Measurements from ENCODE around the gene SIK2.

Gene SIK2

DNA sequence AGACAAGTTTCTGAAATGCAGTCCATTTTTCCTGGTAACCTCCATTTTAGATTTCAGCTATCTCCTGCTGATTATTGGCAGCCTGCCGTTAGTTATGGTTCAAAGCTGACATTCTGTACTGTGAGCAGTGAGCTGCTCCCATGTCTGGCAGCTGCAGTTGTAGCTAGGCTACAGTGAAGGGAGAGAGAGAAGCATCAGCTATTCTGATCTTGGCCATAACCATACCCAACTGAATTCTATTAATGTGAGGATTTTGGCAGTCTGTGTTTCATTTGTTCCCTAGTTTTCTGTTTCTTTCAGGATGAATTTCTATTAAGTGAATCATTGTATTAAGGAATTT, 33.4 kb downstream of the SIK2 start:
- Histone ChIP-seq H3K27me3 (ENCODE audit: insufficient read depth, low read length, poor library complexity) (no peaks in the 10 kb centered on the region), H3K9me3 (ENCODE audit: insufficient read depth, low read length, severe bottlenecking) (no peaks in the 10 kb centered on the region), H3K27ac (ENCODE audit: low read length) (no peak overlapping the region), H3K4me3 (ENCODE audit: low read depth in 1 of 2, low read length in 2 of 2) (no peak overlapping the region), H3K9ac (ENCODE audit: low read depth, low read length) (no peak overlapping the region), H3K4me2 (ENCODE audit: insufficient read depth, low read length) (no peak overlapping the region), H3K4me1 (ENCODE audit: insufficient read depth, low read length) (peaks cover 8% of the 10 kb centered on the region), H4K20me1 (ENCODE audit: insufficient read depth, low read length) (no peaks in the 10 kb centered on the region), H3K79me2 (ENCODE audit: insufficient read depth, low read length) (no peaks in the 10 kb centered on the region; the same call in 1 of the 2 replicates), H3K36me3 (ENCODE audit: insufficient read depth, low read length) (peaks cover 3% of the 10 kb centered on the region; the same call in 1 of the 2 replicates), H2AFZ (ENCODE audit: low read depth, low read length) (no peak overlapping the region)
- ATAC-seq (ENCODE audit: insufficient read depth, low read depth), result no peak
- DNase-seq, result no peak
- TF ChIP-seq, protein P1, sequence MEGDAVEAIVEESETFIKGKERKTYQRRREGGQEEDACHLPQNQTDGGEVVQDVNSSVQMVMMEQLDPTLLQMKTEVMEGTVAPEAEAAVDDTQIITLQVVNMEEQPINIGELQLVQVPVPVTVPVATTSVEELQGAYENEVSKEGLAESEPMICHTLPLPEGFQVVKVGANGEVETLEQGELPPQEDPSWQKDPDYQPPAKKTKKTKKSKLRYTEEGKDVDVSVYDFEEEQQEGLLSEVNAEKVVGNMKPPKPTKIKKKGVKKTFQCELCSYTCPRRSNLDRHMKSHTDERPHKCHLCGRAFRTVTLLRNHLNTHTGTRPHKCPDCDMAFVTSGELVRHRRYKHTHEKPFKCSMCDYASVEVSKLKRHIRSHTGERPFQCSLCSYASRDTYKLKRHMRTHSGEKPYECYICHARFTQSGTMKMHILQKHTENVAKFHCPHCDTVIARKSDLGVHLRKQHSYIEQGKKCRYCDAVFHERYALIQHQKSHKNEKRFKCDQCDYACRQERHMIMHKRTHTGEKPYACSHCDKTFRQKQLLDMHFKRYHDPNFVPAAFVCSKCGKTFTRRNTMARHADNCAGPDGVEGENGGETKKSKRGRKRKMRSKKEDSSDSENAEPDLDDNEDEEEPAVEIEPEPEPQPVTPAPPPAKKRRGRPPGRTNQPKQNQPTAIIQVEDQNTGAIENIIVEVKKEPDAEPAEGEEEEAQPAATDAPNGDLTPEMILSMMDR (IDR thresholded peaks at IDR 0.05; ENCODE audit: borderline replicate concordance, extremely low read depth, low read length, poor library complexity, severe bottlenecking), result no peak
- no peak for TF ChIP-seq EZH2 (IDR thresholded peaks at IDR 0.05; ENCODE audit: borderline replicate concordance, low read depth, low read length, severe bottlenecking)

DNA sequence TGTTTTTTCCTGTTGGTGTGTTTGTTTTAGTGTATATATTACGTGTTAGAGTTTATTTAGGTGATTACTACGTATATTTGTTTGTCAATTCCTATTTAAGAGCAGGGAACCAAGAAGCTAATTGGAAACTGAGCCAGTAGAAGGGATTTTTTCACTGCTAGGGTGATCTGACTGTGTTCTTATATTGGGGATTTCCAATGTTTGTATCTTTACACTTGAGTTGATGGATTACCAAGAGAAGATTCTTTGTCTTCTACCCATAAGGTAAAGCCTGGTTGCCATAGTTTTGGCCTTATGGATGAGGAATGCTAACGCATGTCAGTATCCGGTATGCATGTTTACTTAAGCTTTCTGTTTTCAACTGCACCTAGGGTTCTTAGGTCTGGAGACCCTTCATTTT, 35.6 kb downstream of the SIK2 start:
- no peaks in the 10 kb centered on the region for H3K9me3 ChIP-seq (ENCODE audit: insufficient read depth, low read length, severe bottlenecking)
- H4K20me1 ChIP-seq (ENCODE audit: insufficient read depth, low read length), result no peaks in the 10 kb centered on the region
- H3K79me2 ChIP-seq (ENCODE audit: insufficient read depth, low read length), result no peaks in the 10 kb centered on the region; the same call in 1 of the 2 replicates
- no peak overlapping the region for H2AFZ ChIP-seq (ENCODE audit: low read depth, low read length)
- H3K36me3 ChIP-seq (ENCODE audit: insufficient read depth, low read length), result no peaks in the 10 kb centered on the region
- H3K27ac ChIP-seq (ENCODE audit: low read length), result no peak overlapping the region
- no peak overlapping the region for H3K9ac ChIP-seq (ENCODE audit: low read depth, low read length)
- H3K4me3 ChIP-seq (ENCODE audit: low read depth in 1 of 2, low read length in 2 of 2), result no peak overlapping the region
- H3K4me2 ChIP-seq (ENCODE audit: insufficient read depth, low read length), result no peak overlapping the region
- DNase-seq (no peak), ATAC-seq (ENCODE audit: insufficient read depth, low read depth) (no peak)
- no peak for TF ChIP-seq EZH2 (IDR thresholded peaks at IDR 0.05; ENCODE audit: borderline replicate concordance, low read depth, low read length, severe bottlenecking)
- no peaks in the 10 kb centered on the region for H3K27me3 ChIP-seq (ENCODE audit: insufficient read depth, low read length, poor library complexity)
- peaks cover 8% of the 10 kb centered on the region for H3K4me1 ChIP-seq (ENCODE audit: insufficient read depth, low read length)

DNA sequence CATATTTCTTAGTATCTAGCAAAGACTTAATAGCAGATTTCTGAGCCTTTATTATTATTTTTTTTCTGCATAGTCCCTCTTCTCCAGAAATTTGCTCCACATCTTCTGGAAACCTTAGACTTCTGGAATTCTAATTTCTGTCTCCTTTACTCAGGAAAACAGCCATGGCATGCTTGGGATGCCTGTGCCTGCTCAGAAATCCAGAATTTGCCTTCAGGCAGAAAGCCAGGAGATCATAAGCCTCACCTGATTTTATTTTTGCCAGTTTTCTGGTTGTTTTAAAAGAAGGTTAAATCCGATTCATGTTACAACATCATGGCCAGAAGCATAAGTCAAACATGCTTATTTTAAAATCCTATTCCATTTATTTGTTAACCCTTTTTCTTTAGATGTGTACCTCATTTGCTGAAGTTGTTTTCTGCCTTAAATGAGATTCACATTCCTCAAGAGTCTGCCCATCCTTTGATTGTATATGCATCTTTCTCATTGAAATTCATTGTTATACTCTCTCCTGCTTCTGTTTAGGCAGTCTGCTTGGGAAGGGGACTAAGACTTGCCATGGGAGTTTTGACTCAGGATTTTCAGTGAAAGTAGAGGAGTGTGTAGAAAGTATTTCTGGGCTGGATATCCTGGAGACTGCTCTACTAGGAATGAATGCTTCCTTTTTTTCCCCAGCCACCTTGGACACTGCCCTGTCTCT, 37.1 kb downstream of the SIK2 start:
- Histone ChIP-seq H3K9ac (ENCODE audit: low read depth, low read length) (no peak overlapping the region), H3K27me3 (ENCODE audit: insufficient read depth, low read length, poor library complexity) (no peaks in the 10 kb centered on the region), H4K20me1 (ENCODE audit: insufficient read depth, low read length) (no peaks in the 10 kb centered on the region), H2AFZ (ENCODE audit: low read depth, low read length) (no peak overlapping the region), H3K9me3 (ENCODE audit: insufficient read depth, low read length, severe bottlenecking) (no peaks in the 10 kb centered on the region), H3K36me3 (ENCODE audit: insufficient read depth, low read length) (no peaks in the 10 kb centered on the region), H3K79me2 (ENCODE audit: insufficient read depth, low read length) (no peaks in the 10 kb centered on the region; the same call in none of the 2 replicates), H3K27ac (ENCODE audit: low read length) (no peak overlapping the region), H3K4me2 (ENCODE audit: insufficient read depth, low read length) (no peak overlapping the region), H3K4me3 (ENCODE audit: low read depth in 1 of 2, low read length in 2 of 2) (no peak overlapping the region), H3K4me1 (ENCODE audit: insufficient read depth, low read length) (no peaks in the 10 kb centered on the region)
- TF ChIP-seq EZH2 (IDR thresholded peaks at IDR 0.05; ENCODE audit: borderline replicate concordance, low read depth, low read length, severe bottlenecking), result no peak
- TF ChIP-seq, protein P1 (IDR thresholded peaks at IDR 0.05; ENCODE audit: borderline replicate concordance, extremely low read depth, low read length, poor library complexity, severe bottlenecking), result no peak
- DNase-seq (no peak), ATAC-seq (ENCODE audit: insufficient read depth, low read depth) (no peak)

DNA sequence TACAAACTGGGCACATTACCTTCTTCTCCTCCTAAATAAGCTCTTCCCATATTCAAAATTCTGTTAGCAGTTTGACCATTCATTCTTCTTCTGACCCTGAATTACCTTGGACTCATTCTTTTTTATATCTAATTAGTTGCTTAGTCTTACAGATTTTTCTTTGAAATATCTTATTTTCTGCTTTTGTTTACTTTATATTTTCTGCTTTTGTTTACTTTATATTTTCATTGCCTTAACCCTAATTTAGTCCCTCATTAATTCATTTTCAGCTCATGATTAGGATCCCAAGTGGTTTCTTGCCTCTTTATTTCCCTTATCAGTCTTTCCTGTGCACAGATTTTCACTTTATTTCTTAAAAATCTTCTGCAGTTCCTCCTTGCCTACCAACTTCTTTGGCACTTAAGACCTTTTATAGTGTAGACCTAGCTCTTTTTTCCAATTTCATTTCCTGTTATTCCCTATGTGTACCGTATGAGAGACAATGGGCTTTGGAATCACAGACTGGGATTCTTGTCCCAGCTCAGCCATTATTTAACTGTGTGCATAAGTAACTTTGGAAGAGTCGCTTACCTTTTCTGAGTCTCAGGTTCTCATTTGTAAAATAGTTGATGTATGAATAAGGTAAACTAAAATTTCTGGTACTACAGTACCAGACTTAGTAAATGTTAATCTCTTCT, 39.2 kb downstream of the SIK2 start:
- Histone ChIP-seq H3K4me3 (ENCODE audit: low read depth in 1 of 2, low read length in 2 of 2) (no peak overlapping the region), H3K9me3 (ENCODE audit: insufficient read depth, low read length, severe bottlenecking) (no peaks in the 10 kb centered on the region), H3K36me3 (ENCODE audit: insufficient read depth, low read length) (no peaks in the 10 kb centered on the region), H3K4me1 (ENCODE audit: insufficient read depth, low read length) (no peaks in the 10 kb centered on the region), H3K27ac (ENCODE audit: low read length) (no peak overlapping the region), H3K4me2 (ENCODE audit: insufficient read depth, low read length) (no peak overlapping the region), H3K27me3 (ENCODE audit: insufficient read depth, low read length, poor library complexity) (no peaks in the 10 kb centered on the region), H3K79me2 (ENCODE audit: insufficient read depth, low read length) (no peaks in the 10 kb centered on the region; the same call in none of the 2 replicates), H2AFZ (ENCODE audit: low read depth, low read length) (no peak overlapping the region), H3K9ac (ENCODE audit: low read depth, low read length) (no peak overlapping the region), H4K20me1 (ENCODE audit: insufficient read depth, low read length) (no peaks in the 10 kb centered on the region)
- no peak for DNase-seq
- TF ChIP-seq EZH2 (IDR thresholded peaks at IDR 0.05; ENCODE audit: borderline replicate concordance, low read depth, low read length, severe bottlenecking), result no peak
- TF ChIP-seq, protein P1 (IDR thresholded peaks at IDR 0.05; ENCODE audit: borderline replicate concordance, extremely low read depth, low read length, poor library complexity, severe bottlenecking), result no peak
- ATAC-seq (ENCODE audit: insufficient read depth, low read depth), result no peak

All from DND-41 (cell line).